ENCODE data around the gene ADAM29. TPM values are rescaled to one million over a fixed set of nuclear protein-coding genes. Genes with fewer than 3 reads are reported as not detected.

Gene ADAM29
- total RNA-seq, 1 experiment from 2014 or later = not detected

- TF ChIP-seq, protein P1, sequence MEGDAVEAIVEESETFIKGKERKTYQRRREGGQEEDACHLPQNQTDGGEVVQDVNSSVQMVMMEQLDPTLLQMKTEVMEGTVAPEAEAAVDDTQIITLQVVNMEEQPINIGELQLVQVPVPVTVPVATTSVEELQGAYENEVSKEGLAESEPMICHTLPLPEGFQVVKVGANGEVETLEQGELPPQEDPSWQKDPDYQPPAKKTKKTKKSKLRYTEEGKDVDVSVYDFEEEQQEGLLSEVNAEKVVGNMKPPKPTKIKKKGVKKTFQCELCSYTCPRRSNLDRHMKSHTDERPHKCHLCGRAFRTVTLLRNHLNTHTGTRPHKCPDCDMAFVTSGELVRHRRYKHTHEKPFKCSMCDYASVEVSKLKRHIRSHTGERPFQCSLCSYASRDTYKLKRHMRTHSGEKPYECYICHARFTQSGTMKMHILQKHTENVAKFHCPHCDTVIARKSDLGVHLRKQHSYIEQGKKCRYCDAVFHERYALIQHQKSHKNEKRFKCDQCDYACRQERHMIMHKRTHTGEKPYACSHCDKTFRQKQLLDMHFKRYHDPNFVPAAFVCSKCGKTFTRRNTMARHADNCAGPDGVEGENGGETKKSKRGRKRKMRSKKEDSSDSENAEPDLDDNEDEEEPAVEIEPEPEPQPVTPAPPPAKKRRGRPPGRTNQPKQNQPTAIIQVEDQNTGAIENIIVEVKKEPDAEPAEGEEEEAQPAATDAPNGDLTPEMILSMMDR (IDR thresholded peaks at IDR 0.05; ENCODE audit: insufficient read depth in 1 of 2, low read depth in 1 of 2, low read length in 1 of 2, severe bottlenecking in 1 of 2, unreplicated experiment in 1 of 2) = no peak
- CTCF ChIA-PET = no interaction called here
- Mint-ChIP-seq H3K27ac (ENCODE audit: unreplicated experiment) (no peak overlapping the region), H3K36me3 (ENCODE audit: insufficient read depth, unreplicated experiment) (no peaks in the 10 kb centered on the region), H3K4me3 (ENCODE audit: unreplicated experiment) (no peak overlapping the region), H3K9me3 (ENCODE audit: unreplicated experiment) (peaks cover 10% of the 10 kb centered on the region), H3K27me3 (ENCODE audit: insufficient read depth, unreplicated experiment) (peaks cover 2% of the 10 kb centered on the region), H3K4me1 (ENCODE audit: low read depth, unreplicated experiment) (no peaks in the 10 kb centered on the region)
- no peak for DNase-seq
- no TSS peak for BruUV-seq (replicated peaks)
- Histone ChIP-seq H3K27me3 (replicated peaks; ENCODE audit: control insufficient read depth, insufficient read depth, low read length) (no peaks in the 10 kb centered on the region), H3K9me3 (no peaks in the 10 kb centered on the region), H3K4me3 (ENCODE audit: low read depth, low read length) (no peak overlapping the region), H3K36me3 (ENCODE audit: control insufficient read depth, insufficient read depth, low read length) (no peaks in the 10 kb centered on the region), H3K4me1 (no peaks in the 10 kb centered on the region)
- POLR2A ChIA-PET = no interaction called here
- intact Hi-C loops (cut with micrococcal nuclease; ENCODE audit: unreplicated experiment) = no loop called here
These were observed 7.9 kb upstream of the ADAM29 start for GRCh38 chr4:174910271-174910670.

DNA sequence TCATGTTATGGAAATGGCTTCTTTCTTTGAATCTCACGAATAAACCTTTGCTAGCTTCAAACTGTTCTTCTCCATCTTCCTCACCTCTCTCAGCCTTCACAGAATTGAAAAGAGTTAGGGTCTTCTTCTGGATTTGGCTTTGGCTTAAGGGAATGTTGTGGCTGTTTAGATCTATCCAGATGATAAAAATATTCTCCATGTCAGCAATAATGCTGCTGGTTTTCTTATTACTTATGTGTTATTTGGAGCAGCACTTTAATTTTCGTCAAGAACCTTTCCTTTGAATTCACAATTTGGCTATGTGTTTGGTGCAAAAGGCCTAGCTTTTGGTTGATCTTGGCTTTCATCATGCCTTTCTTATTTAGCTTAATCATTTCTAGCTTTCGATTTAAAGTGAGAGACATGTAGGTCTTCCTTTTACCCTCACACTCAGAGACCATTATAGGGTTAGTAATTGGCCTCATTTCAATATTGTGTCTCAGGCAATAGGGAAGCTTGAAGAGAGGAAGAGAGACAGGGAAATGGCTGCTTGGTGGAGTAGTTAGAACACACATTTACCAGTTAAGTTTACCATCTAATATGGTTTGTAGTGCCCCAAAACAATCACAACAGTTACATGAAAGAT lies 5.1 kb upstream of the ADAM29 start:
- no TSS peak for BruUV-seq (replicated peaks)
- CTCF ChIA-PET = no interaction called here
- Histone ChIP-seq H3K9me3 (no peaks in the 10 kb centered on the region), H3K36me3 (ENCODE audit: control insufficient read depth, insufficient read depth, low read length) (no peaks in the 10 kb centered on the region), H3K27me3 (replicated peaks; ENCODE audit: control insufficient read depth, insufficient read depth, low read length) (no peaks in the 10 kb centered on the region), H3K4me3 (ENCODE audit: low read depth, low read length) (no peak overlapping the region), H3K4me1 (no peaks in the 10 kb centered on the region)
- Mint-ChIP-seq H3K27ac (ENCODE audit: unreplicated experiment) (no peak overlapping the region), H3K36me3 (ENCODE audit: insufficient read depth, unreplicated experiment) (no peaks in the 10 kb centered on the region), H3K4me3 (ENCODE audit: unreplicated experiment) (no peak overlapping the region), H3K27me3 (ENCODE audit: insufficient read depth, unreplicated experiment) (peaks cover 2% of the 10 kb centered on the region), H3K9me3 (ENCODE audit: unreplicated experiment) (no peaks in the 10 kb centered on the region), H3K4me1 (ENCODE audit: low read depth, unreplicated experiment) (no peaks in the 10 kb centered on the region)
- POLR2A ChIA-PET = no interaction called here
- no peak for DNase-seq
- TF ChIP-seq, protein P1 (IDR thresholded peaks at IDR 0.05; ENCODE audit: insufficient read depth in 1 of 2, low read depth in 1 of 2, low read length in 1 of 2, severe bottlenecking in 1 of 2, unreplicated experiment in 1 of 2) = no peak
- intact Hi-C loops (cut with micrococcal nuclease; ENCODE audit: unreplicated experiment) = no loop called here

DNA sequence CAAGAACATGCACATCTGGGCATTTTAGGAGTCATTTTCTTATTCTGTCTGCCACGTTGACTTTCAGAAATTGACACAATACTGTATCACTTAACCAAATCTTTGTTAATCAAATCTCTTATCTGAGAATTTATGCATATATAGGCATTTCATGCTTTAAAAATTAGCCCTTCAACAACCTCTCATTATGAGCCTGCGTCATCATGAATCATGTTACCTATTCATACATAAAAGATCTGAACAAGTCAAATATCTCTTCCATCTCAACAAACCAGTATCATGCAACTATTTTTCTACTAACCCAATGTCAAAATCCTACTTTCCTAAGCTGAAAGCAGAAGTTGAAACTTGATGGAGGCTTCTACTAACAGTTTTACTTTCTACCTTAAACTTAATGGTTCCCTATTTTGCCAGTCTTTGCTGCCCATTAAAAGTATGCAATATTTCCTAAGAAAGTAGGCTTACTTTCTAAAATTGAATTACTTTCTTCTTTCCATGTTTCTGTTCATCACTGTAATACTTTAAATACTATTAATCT lies 1.8 kb downstream of the ADAM29 start:
- Histone ChIP-seq H3K27me3 (replicated peaks; ENCODE audit: control insufficient read depth, insufficient read depth, low read length) (no peaks in the 10 kb centered on the region), H3K36me3 (ENCODE audit: control insufficient read depth, insufficient read depth, low read length) (no peaks in the 10 kb centered on the region), H3K4me3 (ENCODE audit: low read depth, low read length) (no peak overlapping the region), H3K4me1 (no peaks in the 10 kb centered on the region), H3K9me3 (no peaks in the 10 kb centered on the region)
- H3K4me1 Mint-ChIP-seq (ENCODE audit: low read depth, unreplicated experiment) = no peaks in the 10 kb centered on the region
- H3K36me3 Mint-ChIP-seq (ENCODE audit: insufficient read depth, unreplicated experiment) = no peaks in the 10 kb centered on the region
- no peaks in the 10 kb centered on the region for H3K9me3 Mint-ChIP-seq (ENCODE audit: unreplicated experiment)
- H3K27me3 Mint-ChIP-seq (ENCODE audit: insufficient read depth, unreplicated experiment) = peaks cover 3% of the 10 kb centered on the region
- BruUV-seq (replicated peaks) = no TSS peak
- CTCF ChIA-PET = no interaction called here
- TF ChIP-seq, protein P1 (IDR thresholded peaks at IDR 0.05; ENCODE audit: insufficient read depth in 1 of 2, low read depth in 1 of 2, low read length in 1 of 2, severe bottlenecking in 1 of 2, unreplicated experiment in 1 of 2) = no peak
- intact Hi-C loops (cut with micrococcal nuclease; ENCODE audit: unreplicated experiment) = loop anchor here (10.0 kb wide), 1 partner anchor 155 kb away; no protein-coding TSS in a partner anchor
- no peak overlapping the region for H3K4me3 Mint-ChIP-seq (ENCODE audit: unreplicated experiment)
- no peak overlapping the region for H3K27ac Mint-ChIP-seq (ENCODE audit: unreplicated experiment)
- POLR2A ChIA-PET = no interaction called here
- DNase-seq = no peak

All from Caco-2 (cell line).